ENCODE measurements around the gene C1orf174.

Gene C1orf174

GRCh38 chr1:3908886-3909517 is 8.9 kb upstream of the C1orf174 start:
- DNase-seq: peak; percentile 13

DNA sequence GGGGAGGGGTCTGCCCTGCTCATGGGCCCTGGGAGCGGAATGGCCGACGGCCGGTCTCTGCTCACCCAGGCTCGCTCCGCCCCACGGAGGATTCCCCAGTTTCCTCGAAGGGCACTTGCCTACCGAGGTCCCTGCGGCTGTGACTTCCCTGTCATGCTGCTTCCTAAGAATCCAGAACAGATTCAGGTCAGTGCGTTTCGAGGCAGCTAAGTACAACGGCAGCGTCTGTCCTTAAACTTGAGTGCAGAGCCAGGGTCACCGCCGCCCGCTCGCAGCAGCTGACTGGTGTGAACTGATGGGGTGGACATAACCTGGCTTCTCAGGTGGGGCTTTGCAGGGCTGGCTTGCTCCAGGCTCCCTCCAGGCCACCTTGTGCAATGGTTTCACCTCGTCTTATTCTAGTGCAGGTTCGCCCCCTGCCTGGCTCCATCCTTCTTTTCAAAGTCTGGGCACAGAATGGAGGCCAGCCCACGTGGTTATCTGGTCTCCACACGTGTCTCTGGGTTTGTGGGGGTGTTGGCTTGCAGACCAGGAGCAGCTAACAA is 7.6 kb upstream of the C1orf174 start:
- peak; percentile 13 for DNase-seq

DNA sequence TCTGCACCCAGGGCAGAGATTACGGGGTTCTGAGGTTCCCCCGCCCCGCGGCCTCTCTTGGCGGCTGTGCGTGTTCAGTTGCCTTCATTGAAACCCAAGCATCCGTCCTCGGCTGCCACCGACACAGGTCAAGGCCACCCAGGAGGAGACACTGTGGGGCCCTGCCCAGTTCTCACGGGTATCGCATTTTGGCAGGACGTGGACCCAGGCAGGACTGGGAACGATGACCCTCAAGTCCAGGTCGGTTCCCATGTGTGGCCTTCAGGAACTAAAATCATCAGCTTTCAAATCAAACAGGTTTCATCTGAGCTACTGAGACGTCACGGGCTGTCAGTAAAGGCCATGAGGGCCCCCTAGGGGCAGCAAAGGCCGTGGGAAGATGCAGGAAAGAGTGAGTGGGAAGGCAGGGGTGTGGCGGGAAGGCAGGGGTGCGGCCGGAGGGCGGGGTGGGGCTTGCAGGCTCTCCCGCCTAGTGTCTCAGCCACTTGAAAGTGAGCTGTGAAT is 7.0 kb upstream of the C1orf174 start:
- DNase-seq: peak; percentile 17

- DNase-seq: peak; percentile 4
Measured at GRCh38 chr1:3906672-3907020, 6.6 kb upstream of the C1orf174 start.

- DNase-seq: peak; percentile 15
Measured at GRCh38 chr1:3905953-3906671, 6.0 kb upstream of the C1orf174 start.

- peak; percentile 7 for DNase-seq
Measured at GRCh38 chr1:3905266-3905952, 5.3 kb upstream of the C1orf174 start.

- DNase-seq: no peak
Measured at GRCh38 chr1:3904843-3905185, 4.7 kb upstream of the C1orf174 start.

GRCh38 chr1:3904006-3904842 is 4.2 kb upstream of the C1orf174 start:
- no peak for DNase-seq

DNA sequence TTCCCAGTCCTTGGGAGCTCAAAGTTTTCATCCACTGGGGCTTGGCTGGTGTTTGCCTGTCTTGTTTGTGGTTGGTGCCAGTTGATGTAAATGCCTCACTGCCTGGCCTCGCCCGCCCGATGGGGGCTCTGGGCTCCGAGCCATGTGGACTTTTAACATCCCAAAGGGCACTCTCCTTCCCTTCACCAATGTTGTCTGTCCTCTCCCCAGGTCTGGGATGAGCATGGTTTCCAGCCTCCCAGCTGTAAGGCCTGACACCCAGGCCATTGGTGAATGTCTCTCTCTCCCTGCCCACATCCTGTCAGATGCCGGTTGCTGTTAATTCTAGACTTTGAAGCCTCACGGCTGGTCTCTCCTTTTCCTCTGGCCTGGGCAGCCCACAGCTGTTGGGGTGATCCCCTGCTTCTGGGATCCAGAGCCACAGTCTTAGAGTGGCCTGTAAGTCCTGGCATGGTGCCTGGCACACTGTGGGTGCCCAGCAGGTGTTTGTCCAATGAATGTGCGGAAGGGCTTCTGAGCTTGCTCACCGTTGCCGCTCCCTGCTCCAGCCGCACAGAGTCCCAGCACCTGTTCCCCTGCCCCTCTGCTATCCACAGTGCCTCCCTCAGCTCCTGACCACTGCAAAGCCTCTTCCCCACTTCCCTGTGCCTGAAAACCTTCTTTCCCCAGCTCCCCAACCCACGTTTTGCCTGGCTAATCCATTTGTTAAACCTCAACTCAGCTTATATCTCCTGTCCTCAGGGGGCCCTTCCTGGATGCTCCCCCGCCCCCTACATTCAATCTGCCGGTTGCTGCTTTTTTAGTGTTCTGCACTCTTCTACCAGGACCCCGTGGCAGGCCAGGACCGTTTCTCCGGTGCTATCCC is 3.3 kb upstream of the C1orf174 start:
- DNase-seq: no peak

DNA sequence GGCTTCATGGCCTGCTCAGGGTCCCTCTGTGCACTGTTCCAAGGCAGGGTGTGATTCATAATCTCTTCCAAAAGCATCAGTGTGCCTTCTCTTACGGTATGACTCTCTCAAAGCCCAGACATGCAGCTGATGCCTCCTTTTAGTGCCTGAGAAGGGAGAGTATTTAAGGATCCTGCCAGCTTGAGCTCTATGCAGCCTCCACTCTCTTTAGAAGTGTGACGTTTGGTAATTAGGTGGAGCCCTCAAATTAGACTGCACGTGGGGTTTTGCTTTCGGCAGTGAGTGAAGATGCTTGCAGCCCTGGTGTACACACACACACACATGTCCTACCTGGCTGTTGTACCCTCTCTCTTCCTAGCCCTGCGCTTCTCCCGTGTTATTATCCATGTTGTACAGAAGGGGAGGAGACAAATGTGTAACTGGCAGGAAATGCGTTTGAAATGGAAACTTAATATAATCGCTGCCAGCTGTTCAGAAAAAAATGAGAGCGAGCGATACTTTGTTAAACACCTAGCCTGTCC is 2.6 kb upstream of the C1orf174 start:
- no peak for DNase-seq

GRCh38 chr1:3902111-3902511 is 2.0 kb upstream of the C1orf174 start:
- no peak for DNase-seq

DNA sequence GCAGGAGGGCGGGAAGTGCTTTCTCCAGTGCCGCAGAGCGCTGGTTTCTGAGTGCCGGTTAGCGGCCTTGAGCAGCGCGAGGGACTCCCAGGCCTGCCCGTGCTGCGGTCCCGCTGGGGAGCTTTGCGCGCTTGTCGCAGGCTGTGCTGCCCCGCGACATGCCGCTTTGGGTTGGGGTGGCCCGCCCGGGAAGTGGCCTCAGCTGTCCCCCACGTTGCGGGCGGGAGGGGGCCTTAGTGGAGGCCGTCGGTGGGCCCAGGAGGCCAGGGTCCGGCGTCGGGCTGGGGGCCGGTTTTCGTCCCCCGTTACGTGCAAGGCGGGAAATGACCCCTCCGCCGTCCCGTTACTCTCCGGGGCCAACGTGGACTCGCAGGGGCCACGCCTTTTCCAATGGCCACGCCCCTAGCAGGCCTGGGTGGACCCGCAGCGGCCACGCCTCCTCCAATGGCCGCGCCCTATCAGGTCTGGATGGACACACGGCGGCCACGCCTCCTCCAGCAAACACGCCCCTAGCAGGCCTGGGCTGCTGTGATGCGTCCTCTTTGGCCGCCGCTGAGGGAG is 977 bp upstream of the C1orf174 start:
- DNase-seq: peak; percentile 93

- DNase-seq: no peak
Measured at GRCh38 chr1:3899754-3900149, 320 bp downstream of the C1orf174 start.

- DNase-seq: no peak
Measured at GRCh38 chr1:3898994-3899753, 898 bp downstream of the C1orf174 start.

DNA sequence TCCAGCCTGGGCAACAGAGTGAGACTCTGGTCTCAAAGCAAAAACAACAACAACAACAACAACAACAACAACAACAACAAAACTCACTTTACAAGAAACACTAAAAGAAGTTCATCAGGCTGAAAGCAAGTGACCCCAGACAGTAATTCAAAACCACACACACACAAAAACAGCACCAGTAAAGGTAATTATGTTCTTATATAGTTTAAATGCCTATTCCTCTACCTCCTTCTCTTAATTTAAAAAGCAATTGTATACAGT is 1.7 kb downstream of the C1orf174 start:
- DNase-seq: no peak

DNA sequence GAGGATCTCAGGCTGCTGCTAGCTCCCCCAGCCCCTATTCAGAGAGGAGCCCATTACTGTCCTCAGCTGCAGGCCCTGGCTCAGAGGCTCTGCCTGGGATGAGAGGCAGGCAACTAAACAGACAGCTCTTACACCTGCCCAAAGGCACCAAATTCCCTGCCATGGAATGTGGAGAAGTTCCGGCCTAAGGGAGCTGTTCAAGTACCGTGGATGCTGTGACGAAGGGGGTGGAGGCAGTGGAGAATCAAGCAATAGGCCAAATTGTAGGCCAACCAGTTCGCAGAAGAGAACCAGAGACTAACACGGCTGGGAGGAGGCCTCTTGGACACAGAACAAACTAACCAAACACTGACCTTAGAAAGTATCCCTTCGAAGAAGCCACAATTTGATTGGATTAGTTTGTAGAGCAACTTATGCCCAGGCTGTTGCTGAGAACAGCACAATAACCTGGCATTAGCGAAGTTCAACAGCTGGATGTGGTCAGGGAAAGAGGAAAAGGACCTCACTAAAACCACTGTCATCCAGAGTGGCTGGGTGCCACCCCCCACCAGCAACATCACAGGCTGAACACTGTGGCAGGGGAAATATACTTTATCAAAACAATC is 3.6 kb downstream of the C1orf174 start:
- no peak for DNase-seq

DNA sequence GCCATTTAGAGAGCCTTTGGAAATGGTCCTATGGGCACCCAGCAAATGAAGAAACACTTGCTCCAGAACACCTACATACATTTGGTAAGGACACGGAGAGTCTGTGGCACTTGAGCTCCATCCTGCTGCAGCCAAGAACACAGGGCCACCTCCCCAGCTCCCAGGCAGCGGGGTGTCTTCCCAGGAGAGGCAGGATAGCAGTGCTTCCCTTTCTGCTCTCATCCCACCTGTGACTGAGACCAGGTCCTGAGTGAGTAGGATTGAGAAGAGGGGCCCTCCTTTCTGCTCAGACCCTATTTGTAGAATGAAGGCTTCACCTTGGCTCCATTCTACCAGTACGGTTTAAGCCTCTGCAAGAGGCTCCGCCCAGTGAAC is 4.1 kb downstream of the C1orf174 start:
- DNase-seq: no peak

GRCh38 chr1:3895279-3895950 is 4.7 kb downstream of the C1orf174 start:
- DNase-seq: no peak

DNA sequence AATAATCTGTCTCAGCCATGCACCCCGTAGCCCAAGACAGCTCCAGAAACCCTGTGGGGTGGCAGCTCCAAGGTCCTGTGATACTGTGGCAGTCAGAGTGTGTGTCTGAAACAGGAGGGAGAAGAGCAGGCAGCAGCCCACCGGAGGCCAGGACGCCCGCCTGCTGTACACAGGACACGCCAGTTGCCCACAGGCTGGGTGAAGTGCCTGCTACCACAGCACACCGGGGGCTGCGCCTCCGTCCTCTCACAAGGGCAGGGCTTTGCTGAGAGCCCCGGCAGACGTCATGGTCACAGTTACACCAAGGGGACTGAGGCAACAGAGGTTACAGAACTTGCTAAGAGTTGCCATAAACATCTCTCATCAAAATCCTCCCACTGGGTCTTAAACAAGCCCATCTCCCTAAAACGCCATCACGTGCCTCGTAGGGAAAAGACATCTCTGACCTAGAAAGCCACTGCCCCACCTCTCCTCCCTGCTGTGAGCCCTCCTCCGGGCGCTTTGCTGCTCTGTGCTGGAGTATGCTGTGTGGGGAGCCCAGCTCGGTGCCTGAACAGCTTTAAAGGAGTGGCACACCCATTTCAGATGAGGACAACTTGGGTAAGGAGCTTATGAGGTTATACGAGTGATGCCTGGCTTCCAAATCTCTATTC is 5.3 kb downstream of the C1orf174 start:
- no peak for DNase-seq

Data from CD4-positive, alpha-beta T cell treated with Interleukin-15 for 1 hour (primary cell).